Stimulated activated CD4-positive, alpha-beta T cell treated with anti-CD3 and anti-CD28 coated beads, Interleukin-2, amount 100 ng/mL, for 24 hours (primary cell): ENCODE results near the gene ACTN3.
"Not testable (repeated sequence)": the region's sequence is repeated elsewhere in the genome, so short reads cannot be mapped to it uniquely, and the experiment has no call there.

Experiments used
- DNase-seq, 2 donors: peaks; one replicate each; pipeline ENCODE4 v3.0.0-alpha.2; 2020

The ACTN3 gene

DNA sequence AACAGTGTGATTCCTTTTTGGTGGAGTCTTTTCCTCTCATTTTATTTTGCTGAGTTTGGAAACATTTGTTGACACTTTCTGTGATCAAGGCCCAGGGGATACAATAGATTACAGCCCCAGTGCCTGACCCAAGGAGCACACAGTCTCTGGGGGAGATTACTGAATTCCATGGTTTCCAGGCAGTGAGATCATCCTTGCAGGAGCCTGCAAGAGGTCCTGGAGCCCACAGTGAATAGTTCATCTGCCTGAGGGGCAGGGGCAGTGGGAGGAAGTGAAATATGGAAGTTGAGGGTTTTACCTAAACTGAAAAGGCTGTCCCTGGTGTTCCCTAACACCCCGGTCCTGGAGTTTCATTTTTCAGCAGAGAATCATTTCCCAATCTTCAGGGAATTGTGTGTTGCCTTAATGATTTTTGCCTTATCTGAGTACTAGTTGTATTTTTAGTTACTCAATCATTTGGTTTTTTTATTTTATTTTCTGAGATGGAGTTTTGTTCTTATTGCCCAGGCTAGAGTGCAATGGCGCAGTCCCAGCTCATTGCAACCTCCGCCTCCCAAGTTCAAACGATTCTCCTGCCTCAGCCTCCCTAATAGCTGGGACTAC is 54.0 kb downstream of the ACTN3 start:
- DNase-seq = no peak

DNA sequence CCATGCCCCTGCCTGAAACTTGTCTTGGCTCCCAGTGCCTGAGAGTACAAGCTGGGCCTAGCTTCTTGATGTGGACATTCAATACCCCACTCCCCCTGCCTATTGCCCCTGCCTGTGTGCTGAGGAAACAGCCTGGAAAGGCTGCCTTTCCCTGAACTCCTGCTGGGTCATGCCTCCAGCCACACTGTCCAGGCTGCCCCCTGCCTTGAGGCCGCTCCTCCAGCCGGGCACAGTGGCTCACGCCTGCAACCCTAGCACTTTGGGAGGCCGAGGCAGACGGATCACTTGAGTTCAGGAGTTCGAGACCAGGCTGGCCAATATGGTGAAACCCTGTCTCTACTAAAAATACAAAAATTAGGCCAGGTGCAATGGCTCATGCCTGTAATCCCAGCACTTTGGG is 56.4 kb downstream of the ACTN3 start:
- DNase-seq = no peak

DNA sequence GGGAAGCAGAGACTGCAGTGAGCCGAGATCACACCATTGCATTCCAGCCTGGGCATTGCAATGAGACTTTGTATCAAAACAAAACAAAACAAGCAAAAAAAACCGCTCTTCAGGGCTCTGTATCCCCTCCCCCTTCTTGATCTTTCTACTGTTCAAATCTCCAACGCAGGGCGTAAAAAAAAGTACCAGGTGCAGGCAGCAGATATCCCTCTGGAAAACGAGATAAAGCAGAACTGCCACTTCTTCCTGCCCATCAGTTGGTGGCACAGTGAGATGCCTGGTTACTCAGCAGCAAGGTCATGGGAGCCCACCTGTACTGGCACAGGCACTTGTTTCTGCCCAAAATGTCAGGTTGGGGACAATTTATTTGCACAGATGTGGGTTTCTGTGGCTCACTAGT is 57.5 kb downstream of the ACTN3 start:
- DNase-seq = no peak

DNA sequence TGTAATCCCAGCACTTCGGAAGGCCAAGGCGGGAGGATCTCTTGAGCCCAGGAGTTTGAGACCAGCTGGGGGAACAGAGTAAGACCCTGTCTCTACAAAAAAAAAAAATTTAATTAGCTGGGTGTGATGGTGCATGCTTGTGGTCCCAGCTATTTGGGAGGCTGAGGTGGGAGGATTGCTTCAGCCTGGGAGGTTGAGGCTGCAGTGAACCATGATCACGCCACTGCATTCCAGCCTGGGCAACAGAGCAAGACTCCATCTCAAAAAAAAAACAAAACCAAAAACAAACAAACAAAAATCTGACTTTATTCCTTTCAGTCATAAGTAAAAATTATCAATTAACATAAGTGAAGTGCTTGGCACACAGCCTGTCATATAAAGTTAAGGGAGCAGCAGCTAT is 59.9 kb downstream of the ACTN3 start:
- not testable (repeated sequence) for DNase-seq

DNA sequence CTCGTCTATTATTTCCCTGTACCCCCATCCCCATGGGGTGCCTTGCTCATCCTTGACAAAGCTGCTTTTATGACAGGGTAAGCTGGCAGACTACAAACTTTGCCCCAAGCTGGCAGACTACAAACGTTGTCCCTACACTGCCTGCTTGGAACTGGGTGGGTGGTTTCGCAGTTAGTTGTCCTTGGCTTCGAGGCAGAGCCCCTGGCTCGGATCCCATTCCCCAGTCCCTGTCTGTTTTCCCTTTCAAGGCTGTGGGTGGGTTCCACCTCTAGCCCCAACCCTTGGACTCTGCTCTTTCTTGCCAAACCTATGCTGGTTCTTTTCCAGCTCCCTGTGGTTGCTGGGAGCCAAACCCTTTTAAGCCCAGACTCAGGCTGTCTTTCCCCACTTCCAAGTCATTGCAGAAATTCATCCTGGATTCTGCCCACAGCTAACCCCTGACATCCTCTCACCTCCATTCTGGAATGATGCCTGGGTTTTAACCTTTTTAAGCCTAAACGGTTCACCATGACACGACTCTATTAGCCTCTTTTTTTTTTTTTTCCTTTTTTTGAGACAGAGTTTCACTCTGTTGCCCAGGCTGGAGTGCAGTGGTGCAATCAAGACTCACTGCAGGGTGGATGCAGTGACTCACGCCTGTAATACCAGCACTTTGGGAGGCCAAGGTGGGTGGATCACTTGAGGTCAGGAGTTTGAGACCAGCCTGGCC is 60.6 kb downstream of the ACTN3 start:
- DNase-seq = no peak

DNA sequence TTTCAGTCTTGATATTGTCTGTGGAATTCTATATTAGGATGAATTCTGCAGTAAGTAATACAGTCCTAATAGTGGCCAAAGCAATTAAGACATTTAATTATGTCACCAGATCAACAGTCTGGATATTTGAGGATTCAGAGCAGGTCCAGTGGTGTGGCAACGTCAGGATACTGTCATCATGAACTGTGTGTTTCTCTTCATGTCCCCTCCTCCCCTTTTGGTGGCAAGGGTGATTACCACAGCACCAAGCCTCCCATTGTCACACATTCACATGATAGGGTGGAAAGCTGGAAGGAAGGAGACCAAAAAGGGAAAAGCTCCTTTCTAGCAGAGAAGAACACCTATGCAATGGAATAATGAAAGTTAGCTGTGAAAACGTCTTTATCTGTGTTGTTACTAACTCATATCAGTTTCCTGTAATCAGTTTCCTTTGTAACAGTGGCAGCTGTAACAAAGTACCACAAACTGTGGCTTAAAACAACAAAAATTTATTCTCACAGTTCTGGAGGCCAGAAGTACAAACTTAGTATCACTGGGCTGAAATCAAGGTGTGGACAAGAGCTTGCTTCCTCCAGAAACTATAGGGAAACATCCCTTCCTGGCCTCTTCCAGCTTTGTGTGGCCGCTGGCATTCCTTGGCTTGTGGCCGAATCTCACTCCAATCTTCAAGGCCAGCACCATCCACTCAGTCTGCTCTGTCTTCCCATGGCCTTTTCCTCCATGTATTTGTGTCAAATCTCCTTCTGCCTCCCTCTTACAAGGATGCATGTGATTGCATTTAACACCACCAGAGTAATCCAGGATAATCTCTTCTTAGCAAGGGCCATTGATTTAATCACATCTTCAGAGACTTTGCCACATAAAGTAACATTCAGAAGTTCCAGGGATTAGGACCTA is 63.3 kb downstream of the ACTN3 start:
- no peak for DNase-seq

DNA sequence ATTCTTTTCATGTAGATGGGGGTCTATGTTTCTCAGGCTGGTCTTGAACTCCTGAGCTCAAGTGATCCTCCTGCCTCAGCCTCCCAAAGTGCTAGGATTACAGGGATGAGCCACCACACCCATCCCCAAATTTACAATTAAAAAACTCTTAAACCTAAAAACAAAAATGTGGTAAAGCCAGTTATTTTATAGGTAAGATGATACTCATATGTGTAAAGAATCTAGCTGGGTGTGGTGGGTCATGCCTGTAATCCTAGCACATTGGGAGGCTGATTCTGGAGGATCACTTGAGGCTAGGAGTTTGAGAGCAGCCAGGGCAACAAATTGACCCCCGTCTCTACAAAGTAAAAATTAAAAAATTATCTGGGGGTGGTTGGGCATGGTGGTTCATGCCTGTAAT is 65.8 kb downstream of the ACTN3 start:
- no peak for DNase-seq
